Measurements from ENCODE around the gene RAD51B.
A peak's percentile ranks its signal among the peaks of the same experiment; 100 is the strongest.

Gene RAD51B

DNA sequence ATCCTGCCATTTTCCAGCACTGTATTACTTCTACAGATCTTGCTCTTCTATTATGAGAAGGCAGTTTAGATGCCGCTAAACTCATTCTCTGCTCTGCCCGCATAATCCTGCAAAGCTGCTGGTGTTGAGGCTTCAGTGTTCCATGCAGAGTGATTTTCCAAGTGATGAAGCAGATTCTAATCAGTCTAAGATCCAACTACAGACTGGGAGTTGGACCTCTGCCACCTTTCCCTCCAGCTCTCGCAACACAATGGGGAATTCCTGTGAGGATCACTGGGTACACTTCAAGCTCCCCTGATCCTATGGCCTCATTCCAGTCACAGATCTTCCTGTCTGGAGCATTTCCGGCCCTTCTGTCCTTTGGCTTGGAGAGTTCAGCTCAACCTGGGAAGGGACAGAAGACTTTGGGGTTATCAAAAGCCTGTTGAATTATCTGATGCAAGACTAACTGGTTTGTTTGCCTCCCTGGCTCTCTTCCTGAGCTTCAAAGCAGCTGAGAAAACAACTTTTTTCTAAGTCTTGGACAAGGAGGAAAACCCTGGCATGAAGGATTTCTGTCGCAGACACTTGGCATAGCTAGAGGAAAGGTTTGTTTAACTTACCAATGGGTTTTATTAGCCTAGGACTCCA lies 639.4 kb downstream of the RAD51B start:
- DNase-seq, result no peak

DNA sequence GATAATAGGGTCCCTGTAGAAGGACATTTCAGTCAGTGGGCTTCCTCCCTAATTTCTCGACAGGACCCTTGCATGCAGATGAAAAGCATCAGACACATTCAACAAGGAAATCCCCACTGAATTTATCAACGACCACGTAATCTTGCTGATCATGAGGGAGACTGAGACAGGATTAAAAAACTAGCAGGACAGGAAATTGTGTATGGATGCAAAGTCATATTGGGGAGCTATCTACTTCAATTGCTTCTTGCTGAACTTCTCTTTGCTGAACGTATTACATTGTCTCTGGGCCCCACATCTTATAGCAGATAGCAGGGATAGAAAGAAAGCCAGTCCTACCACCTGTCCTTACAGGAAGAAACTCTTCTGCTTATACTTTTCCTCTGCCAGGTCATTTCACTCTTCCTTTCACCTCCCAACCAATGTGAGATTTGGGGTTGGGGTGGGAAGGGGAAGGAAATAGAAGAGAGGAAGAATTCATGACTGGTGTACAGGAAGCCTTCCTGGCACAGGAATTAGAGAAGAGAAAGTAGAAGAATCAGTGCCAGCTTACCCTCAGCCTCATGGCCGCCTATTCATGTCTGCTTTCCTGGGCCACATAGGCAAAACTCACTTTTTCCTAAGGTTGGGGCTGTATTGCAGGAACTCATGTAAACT lies 640.0 kb downstream of the RAD51B start:
- no peak for DNase-seq

DNA sequence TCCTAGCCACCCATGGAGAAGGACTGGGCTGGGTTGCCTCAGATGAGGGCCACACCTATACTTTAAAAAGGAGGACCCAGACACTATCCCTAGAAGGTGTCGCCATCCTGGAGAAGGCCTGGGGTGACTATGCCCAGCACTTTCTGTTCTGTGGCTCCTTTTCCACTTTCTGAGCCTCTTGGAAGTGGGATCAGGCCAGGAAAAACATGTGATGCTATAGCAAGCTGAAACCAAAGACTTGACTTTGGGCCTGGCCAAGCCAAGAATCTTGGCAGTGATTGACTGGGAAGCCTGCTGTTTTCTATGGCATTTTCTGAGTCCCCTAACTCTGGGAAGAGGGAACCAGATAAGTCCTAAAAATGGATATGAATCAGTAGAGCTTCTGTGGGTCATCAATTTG lies 641.0 kb downstream of the RAD51B start:
- DNase-seq, result no peak

DNA sequence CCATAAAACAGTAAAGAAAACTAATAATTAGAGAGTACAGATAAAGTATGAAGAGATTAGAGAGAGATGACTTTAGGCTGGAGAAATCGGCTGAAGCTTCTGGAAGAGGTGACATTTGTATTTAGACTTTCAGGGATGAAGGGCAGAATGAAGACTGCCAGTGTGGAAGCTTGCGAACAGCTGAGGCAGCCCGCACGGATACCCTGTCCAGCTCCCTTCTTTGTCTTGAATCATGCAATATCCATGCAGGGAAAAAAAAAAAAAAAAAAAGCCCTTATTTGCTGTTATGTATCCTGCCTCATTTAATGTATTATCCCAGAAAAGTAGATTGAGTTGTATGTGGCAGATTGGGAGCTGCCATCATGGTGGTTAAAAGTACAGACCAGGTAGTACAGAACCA lies 641.5 kb downstream of the RAD51B start:
- no peak for DNase-seq

DNA sequence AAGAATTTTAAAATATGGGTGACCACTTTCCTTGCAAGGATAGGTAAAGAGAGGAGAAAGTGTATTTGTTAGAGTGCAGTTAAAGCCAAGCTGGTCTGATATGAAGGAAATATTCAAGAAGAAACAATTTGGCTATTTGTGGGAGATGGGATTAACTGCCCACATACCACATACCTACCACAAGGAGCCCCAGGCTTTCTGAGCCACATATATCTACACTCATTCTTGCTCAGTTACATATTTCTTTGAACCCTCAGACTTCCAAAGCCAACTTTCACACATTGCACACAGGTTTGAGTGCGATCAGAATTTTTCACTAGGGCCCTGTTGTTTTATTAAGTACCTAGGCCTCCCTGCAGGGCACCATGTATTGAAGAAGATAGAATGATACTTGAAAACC lies 643.1 kb downstream of the RAD51B start:
- no peak for DNase-seq

DNA sequence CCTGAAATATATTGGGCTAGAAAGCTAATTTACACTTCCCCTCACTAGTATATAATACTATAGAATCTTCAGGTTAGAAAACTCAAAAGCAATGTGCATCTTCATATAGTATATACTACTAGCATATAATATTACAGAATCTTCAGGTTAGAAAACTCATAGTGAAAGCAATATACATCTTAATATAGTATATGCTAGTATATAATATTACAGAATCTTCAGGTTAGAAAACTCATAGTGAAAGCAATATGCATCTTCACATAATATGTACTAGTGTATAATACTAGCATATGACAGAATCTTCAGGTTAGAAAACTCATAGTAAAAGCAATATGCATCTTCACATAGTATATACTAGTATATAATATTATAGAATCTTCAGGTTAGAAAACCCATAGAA lies 643.7 kb downstream of the RAD51B start:
- DNase-seq, result no peak

DNA sequence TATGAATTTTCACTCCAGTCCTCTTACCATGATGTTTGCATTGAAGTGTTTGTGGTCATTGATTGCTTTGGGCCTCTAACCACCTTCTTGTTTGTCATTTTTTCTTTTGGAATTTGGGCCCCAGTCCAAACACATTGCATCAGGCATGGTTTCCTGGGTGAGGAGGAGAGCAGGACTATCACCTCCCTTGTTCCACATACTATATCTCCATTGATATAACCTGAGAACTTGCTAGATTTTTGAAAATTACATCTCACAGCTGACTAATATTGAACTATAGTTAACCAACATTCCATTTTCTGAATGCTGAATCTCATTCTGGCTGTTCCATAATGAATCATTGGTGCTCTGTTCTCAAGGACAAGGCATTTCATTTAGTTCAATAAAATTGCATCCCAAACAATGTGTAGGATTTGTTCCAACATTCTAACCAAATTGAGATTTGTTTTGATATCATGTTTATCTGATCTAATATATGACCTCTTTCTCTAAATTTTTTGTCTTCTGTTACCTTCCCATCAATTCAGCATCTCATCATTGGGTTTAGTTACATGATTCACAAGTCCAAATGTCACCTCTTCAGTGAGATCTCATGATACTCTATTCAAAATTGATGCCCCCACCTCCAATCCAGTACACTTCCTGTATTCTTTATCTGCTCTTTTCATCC lies 644.3 kb downstream of the RAD51B start:
- DNase-seq, result no peak

DNA sequence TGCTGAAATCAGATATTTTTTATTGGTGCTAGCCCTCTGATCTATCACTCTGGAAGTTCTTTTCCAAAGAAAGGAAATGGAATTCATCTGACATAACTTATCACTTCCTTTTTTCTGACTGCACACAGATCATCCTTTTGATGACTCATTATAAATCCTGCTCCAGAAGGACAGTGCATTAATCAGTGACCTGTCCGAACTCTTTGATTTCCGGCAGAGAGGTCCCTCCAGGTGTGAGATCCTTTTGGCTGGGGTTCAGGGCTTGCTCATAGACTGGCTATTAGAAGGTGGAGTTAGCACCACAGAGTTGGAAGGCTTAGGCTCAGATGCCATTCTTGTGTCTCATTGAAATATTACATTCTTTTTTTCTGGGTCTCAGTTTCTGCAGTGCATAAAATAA lies 645.1 kb downstream of the RAD51B start:
- no peak for DNase-seq

DNA sequence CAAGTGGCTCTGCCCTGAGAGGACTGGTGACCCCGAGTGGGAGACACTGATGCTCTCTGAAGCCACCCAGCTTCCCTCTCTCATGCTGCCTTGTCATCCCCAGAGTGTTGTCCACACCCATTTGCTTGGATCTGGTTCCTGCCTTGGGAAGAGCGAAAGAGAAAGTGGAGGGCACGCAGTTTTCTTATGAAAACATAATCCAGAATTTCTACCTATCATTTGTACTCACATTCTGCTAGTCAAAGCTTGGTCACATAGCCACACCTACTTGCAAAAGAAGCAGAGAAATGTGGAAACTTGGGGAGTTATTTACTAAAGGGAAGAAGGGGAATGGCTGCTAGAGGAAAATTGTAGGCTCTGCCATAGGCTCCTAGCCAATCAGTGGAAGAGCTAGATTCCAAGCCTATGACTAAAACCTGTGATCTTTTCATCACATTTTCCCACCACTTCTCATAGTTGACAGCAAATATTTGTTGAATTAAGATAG lies 647.0 kb downstream of the RAD51B start:
- no peak for DNase-seq

DNA sequence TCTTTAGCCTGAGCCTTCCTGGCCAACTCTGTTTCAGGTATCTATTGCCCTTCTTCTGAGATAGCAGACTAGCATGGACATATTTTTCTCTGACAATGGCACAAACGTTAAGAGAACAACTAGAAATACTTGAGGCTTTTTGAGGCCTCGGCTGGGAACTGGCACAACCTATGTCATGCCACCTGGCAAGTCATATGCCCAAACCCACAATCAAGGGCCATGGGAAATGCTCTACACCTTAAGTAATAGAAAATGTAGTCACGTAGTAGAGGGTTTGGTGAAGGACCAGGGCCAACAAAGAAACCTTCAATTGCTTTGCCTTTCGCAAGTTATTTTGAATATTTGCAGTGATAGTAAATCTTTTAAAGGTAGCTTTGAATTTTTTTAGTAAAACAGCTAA lies 647.8 kb downstream of the RAD51B start:
- DNase-seq, result no peak

DNA sequence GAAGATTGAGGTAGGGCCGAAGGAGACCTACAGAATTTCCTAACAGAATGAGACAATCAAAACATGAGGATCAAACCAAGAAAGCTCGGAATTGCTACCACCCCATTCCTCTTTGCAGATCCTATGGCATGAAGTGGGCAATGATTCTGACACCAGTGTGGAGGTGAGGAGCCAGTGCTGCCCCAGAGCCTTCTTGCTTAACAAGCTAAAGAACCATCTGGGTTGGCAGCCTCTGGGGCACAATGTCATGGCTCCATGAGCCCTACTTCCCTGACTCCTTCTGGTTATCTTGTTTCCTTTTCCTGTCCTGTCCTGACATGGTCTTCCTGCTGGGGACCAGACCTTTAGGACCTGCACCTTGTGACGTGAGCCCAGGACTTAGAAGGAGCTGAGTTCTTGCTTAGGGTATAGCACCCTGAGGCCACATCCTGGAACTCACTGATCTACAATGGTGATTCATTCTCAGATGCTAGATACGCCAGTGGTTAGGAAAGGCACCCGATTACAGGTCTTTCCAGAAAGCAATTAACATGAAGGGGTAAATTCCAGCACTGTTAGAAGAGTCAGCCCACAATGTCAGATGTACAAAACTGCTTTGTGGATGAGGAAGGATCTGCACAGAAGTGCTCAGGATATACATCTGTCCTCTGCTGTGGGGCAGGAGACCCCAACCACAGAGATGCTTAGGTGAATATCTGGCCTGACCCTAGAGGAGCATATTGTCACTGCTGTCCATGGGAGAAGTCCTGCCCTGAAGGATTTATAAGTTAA lies 649.0 kb downstream of the RAD51B start:
- DNase-seq, result peak; percentile 27

DNA sequence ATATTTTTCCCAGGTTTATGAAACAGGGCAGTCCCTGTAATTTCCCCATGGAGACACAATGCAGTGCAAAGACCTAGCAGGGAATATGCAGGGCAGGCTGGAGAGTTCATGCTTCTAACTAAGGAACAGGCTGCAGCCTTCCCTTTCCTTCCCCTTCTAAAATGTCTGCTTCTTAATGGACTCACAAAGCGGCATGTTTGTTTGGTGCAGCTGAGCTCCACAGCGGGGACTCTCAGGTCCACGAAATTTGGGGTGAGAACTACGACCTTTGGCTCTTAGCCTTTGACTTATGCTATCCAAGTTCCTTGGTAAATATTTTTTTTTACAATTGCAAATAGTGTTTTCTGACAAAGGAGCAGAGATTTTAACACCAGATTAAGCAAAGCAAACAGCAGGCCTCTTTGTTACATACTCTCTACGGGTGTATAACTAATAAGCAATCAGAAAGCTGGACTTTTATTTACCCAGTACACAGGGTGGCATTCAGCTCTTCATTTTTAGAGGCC lies 649.7 kb downstream of the RAD51B start:
- DNase-seq, result no peak

DNA sequence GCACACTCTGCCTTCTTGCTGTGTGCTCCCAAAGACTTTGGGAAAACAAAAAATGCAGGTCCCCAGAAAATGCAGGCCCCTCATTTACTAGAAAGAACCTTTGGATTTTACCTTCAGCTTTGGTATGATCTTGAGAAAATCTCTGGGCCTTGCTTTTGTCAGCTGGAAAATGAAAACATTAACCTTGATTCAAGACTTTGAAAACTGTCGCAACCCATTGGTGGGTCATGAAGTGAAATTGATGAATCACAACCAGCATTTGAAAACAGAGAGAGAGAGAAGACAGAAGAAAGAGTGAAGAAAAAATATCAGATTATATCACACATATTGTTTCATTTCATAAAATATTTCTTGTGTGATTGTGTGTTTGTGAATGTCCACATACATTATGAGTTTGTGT lies 650.8 kb downstream of the RAD51B start:
- no peak for DNase-seq

DNA sequence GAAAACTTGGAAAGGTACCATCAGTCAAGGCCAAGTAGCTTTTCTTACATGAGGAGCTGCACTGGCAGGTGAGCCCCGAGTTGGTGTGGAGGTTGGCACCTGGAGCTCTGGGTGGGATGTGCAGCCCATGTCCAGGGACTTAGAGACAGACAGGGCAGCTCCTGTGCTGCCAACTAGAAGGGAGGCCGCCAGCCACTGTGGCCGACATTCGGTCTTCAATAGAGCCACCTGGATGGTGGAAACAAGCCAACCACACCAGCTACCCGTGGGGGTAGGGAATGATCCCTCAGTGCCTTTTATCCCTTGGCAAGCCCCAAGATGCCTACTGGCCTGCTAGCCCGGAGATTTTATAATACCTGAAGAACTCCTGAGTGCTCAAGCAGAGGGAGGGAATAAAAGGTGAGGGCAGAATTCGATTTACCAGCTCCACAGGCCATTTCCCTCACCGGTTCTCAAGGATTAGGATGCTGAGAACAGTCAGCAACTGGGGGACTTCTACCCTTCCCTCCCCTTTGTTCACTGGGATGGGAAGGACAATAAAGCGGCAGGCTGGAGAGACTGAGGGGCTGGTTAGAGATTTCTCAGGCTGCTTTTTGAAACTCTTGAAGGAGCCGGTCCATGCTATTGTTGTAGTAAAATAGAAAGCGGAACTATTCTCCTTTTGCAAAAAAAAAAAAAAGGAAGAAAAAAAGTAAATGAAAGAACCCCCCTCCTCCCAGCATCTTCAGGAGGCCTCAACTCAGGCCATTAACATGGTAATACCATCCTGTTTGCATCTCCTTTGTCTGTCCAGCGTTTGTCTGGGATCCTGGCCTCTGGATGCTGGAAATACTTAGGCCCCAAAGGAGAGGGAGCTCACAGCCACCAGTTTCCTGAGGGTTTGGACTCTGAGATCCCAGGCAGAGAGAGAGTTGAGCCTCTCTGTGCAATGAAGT lies 651.7 kb downstream of the RAD51B start:
- DNase-seq, result no peak

DNA sequence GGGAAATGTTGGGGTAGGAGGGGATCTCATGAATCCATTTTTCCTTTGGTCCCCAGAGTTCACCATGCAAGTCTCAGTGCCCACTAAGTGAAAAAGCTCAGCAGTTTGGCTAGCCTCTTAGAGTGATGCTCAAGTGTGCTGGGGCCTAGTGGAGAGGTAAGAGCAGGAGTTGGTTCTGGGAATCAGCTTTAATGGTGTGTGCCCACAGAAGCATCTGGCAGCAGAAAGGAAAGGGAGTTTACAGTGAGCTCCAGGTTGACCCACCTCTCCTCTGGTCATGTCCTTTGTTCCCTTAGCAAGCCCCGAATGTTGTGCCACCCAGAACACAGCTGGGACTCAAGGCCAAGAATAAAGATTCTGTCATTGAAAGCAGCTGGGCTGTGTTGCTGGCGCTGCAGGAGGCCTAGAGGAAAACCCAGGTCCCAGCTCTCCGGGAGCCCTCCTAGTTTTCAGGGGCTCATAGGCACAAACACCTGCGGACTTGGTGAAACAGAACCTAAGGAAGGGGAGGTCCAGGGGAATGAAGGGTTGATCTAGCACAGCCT lies 652.5 kb downstream of the RAD51B start:
- DNase-seq, result no peak

DNA sequence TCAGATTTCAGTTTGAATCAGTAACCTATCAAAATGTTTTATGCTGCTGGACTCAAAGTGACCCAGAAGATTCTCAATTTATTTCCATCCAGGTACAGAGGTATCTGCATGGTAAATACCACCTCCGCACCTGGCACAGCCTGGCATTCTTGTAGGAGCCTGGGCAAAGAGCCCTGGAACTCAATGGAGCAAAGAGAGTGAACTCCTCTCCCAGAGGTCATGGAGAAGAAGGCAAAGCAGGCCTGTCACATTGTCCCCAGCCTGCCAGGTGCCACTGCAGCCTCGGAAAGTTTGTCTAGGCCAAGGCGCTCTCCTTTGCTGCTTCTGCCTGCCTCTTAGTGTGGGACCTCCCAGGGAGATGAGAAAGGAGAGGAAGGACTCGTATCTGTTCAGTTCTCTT lies 653.5 kb downstream of the RAD51B start:
- no peak for DNase-seq

DNA sequence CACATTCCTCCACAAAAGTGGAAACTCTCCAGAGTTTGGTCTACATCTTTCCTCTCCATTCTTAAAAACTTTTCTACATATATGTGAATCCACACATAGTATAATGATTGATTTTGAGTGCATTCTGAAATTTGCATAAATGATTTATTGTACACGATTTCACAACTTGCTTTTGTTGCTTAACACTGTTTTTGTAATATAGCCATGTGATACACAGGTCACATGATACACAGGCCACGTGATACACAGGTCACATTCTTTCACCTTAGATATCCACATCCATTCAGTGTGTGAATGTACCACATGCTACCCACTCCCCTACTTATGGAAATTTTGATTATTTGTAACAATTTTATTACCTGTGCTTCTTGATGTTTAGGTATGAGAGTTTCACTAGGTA lies 654.2 kb downstream of the RAD51B start:
- no peak for DNase-seq

DNA sequence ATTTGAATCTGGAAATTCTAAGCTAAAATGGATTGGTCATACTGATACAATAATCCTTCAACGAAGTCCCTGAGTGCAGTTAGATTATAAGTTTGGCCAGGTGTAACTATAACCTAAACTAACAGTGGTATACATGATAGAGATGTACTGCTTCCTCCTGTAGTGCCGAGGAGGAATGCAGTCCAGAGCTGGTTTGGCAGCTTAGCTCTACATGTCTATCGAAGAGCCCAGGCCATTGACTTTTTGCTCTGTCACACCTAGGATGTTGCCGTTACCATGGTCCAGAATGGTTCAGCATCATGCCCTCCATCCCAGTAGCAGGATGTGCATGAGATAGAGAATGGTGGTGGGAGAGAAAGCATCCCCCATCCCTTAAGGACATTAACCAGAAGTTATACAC lies 655.2 kb downstream of the RAD51B start:
- no peak for DNase-seq

DNA sequence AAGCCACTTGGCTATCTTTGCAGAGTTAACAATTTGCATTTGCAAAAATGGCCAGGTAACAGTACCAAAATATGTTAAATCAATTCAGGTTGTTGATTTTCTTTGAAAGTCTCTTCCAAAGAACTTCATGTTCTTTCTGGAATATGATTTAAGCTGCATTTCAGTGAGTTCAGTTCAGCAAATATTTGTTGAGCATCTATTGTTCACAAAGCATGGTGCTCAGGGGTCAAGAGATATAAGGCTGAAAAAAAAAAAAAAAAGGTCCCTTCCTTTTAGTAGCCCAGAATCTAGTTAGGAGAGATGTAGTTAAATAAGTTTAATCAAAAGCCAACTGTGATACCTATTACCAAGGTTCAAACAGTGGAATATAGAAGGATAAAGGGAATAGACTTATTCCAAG lies 656.2 kb downstream of the RAD51B start:
- DNase-seq, result no peak

DNA sequence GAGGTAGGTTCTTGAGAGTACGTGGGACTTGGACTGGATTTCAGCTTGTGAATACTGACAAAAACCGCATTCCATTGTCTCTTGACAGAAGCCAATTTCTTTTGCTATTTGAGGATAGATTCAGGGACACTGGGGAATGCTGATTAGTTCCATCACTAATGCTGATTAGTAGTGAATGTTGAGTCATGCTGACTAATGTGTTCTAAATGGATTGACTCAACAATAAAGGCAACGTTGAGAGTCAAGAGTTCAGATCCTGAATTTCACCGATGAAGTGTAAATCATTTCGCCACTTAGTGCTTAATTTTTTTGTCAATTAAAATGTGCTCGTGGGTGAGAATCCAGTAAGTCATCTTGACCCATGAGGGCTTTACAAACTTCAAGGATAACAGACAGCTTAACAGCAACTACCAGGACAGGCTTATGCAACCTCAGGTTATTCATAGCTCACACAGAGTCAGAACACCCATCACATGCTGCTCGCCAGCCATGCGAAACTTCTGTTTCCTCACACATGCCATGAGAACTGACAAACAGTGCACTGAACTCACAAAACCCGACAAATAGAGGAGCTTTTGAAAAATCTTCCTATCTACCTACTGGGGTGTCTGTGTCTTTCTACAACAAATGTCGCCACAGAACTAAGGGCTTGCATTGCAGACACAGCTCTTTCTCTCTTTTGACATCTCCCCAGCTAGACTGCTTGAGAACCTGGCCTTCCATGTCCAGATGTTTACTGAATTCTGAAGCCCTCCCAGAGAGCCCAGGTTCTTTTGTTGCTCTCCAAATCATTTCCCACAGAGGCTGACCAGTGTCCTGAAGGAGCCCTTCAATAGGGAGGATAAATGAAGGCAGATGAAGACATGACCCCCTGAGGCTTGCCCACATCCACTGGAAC lies 656.9 kb downstream of the RAD51B start:
- DNase-seq, result no peak

DNA sequence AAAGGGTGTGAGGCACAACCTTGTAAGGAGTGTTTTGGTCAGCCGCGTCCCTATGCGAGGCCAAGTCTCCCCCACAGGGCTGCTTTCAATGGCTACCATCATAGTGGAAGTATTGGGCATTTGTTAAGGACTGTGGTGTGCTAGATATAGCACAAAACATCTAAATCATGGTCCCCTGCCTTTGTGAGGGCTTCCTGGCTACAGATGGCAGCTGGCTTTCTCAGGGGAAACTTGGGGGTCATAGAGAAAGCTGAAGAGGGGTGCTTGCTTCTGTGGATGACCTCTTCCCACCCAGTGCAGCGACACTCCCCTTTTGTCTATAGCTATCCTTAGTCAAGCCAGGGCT lies 657.5 kb downstream of the RAD51B start:
- DNase-seq, result no peak
